COR-L47 (cell line): ENCODE measurements around the gene PMEPA1.

ENCODE experiments used
- DNase-seq: peaks from one replicate; lab custom pipeline; 2025; lab: John Stamatoyannopoulos, UW

Gene PMEPA1

DNA sequence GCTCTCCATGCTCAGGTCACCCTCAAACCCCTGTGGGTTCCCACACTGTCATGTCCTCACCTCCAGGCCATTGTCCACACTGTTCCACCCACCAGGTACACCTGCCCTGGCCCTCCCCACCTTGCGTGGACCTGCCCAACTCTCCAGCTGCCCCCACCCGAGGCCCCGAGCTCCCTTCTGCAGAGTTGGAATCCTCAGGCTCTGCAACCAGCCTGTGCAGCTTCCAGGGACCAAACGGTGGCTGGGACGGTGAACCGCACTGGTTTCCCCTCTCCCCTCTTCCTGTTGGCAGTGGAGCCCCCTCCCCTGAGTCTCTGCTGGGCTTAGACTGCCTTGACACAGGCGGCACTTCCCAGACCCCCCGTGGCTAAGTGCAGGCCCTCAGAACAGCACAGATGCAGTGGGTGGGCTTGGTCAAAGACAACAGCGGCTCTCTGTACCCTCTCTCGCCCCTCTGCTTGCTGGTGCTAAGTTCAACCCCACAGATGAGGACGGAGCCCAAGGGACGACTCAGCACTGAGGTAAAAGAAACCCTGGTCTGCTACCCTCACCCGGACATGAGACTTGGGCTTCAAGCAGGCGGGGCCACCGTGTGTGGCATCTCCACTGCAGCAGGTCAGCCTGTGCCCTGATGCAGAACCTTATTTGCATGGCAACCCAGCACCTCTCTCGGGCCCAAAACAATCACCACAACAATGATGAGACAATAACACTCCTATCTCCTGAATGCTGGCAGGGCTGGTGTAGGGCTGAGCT, 100.6 kb downstream of the PMEPA1 start:
- no peak for DNase-seq

DNA sequence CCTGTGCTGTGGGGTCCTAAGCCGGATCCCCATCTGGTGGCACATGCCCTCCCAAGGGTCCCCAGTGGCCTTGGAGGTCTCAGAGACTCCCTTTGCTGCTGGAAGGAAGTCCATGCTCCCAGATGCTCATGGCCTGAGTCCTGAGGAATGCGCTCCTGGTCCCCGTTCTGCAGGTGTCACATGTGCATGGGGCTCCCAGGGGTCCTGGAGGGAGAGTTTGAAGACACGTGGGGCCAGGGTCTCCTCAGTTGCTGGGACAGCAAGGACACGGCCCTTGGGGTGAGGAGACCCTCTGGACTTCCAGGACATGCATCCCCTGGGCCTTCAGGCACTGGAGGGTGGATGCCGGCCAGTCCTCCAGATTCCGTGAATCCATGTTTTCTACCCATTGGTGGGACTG, 101.3 kb downstream of the PMEPA1 start:
- DNase-seq = no peak

DNA sequence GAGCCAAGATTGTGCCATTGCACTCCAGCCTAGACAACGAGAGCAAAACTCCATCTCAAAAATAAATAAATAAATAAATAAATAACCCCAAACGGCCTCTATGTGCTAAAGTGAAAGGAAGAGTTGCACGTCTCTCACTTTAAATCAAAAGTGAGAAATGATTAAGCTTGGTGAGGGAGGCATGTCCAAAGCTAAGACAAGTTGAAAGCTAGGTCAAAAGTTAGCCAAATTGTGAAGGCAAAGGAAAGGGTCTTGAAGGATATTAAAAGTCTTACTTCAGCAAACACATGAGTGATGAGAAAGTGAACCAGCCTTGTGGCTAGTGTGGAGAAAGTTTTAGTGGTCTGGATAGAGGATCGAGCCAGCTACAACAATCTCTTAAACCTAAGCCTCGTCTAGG, 103.9 kb downstream of the PMEPA1 start:
- no peak for DNase-seq

DNA sequence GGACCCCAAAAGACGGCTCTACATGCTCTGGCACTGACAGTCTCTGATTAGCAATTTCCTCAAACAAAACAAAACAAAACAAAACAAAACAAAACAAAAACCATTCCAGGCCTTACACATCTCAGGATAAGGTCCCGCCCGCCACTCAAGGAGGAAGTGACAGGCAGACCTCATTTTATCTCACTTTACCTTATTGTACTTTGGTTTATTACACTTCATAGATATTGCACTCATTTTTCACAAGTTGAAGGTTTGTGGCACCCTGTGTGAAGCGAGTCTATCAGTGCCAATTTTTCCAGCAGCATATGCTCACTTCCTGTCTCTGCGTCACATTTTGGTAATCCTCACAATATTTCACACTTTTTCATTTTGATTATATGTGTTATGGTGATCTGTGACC, 104.8 kb downstream of the PMEPA1 start:
- no peak for DNase-seq

DNA sequence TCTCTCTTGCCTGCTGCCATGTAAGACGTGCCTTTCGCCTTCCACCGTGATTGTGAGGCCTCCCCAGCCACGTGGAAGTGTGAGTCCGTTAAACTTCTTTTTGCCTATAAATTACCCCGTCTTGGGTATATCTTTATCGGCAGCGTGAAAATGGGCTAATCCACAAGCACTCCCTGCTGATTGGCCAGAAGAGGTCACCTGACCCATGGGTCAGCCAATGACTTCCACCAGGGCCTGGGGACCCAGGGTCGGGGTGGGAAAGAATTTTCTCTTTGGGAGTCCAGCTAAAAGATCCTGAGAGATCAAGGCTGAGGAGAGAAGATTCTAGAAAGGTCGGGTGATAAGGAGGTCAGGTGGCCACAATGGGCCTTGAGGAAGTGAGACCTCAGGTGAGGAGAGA, 106.7 kb downstream of the PMEPA1 start:
- no peak for DNase-seq

DNA sequence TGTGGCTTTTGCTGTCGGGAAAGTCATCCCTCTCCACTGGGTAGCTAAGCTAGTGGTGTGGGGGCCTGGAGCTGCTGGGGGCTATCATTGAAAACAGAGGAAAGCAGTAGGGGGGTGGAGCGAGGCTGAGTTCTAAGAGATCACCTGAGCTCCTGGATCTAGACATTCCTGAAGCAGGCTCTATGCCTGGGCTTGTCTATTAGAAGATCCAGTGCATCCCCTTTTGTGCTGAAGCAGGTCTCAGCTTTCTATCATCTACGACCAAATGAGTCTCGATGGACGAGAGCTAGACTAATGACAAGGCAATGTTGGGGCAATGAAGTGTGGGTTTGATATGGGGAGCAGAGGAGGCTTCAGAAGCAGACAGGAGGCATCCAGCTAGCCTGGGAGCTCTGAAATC, 108.1 kb downstream of the PMEPA1 start:
- DNase-seq = no peak

DNA sequence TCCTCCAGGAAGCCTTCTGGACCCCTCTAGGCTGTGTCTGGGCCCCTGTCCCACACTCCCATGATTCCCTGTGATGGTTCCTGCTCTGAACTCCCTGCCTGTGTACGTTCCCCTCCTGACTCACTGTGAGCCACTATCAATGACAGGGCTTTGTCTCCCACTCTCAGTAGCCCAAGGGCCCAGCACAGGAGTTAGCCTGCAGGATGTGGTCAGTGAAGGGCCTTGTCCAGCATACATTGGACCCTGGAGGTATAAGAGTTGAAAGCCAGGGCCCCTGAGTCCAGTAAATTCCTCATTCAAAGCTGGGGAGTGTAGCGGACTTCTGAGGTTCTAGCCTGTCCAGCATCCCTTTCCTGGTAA, 108.6 kb downstream of the PMEPA1 start:
- no peak for DNase-seq

DNA sequence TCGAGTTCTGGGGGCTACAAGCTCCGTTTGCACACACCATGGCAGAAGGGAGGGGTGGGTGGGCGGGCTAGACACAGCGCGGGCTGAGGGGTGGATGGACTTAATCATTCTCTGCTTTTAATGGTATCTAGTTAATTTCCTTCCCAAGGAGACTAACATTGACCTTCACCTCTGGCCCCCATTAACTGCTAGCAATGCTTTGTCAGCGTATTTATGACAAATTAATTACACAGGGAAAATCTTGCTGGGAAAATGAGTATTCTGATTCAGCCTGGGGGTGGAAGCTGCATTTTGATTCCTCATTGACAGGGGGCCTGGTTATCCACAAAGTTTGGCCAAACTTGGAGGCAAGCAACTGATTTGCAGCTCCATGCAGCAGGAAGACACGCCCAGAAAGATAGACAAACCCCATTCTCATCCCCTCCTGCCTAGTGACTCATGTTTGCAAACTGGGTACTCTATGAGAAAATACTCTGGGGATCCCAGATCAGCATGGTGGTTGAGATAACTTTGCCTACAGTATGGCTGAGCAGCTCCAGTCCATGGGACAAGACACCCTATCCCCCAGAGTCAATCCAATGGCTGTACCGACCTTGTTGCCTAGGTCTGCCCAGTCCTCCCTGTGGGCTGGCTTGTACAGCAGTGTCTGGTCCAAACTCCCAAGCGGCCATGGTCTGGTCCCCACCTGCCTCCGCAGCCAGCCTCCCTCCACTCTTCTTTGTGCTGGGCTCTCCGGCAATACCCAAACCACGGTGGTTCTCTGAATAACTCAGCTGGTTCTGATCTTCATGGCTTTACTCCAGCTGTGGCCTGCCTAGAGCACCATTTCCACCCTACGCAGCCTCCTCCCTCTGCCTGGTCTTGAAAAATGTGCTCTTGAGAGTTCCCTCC, 109.2 kb downstream of the PMEPA1 start:
- no peak for DNase-seq

DNA sequence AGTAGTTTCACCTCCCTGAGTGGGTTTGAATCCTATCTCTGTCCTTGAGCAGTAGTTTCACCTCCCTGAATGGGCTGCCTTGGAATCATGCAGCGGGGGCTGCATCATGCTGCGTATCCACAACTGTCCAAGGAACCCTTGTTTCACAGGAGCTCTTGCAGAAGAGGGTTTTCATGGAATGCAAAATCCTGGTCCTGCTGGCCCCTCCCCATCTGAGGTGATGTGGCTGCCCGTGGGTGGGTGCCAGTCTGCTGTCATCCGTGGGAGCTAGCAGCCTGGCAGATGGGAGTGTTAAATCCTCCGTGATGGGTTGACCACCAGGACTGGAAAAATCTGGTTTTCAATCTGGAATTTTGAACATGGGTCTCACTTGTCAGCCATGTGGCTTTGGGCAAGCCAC, 111.3 kb downstream of the PMEPA1 start:
- DNase-seq = no peak
